K562 (cell line): ENCODE data around the gene PACS1.

Experiments used
- ARID3B ChIP-seq: fragments of 250-450 bp; sonication (Bioruptor Pico); IDR thresholded peaks from 2 replicates; pipeline ENCODE4 v1.4.0; 2020; ENCODE audit warnings: borderline replicate concordance
- BMI1 ChIP-seq: fragments of 150-350 bp; IDR thresholded peaks from 2 replicates; pipeline ENCODE4 v1.6.1; 2014; ENCODE audit warnings: low read length
- EZH2 ChIP-seq: IDR thresholded peaks from 2 replicates; pipeline ENCODE4 v1.6.1; 2012; ENCODE audit warnings: low read depth, mild to moderate bottlenecking, inconsistent platforms, low read length, borderline replicate concordance
- HMG20B ChIP-seq: fragments of 250-450 bp; sonication (Bioruptor Pico); IDR thresholded peaks from 2 replicates; pipeline ENCODE4 v1.5.0; 2021; ENCODE audit warnings: mild to moderate bottlenecking
- JUN ChIP-seq, 2 experiments: sonication (generic) in 1 of 2; formaldehyde crosslinking in 1 of 2; IDR thresholded peaks; 2 replicates each; pipeline versions ENCODE4 v1.6.1 to v1.8.0; 2012 to 2022; ENCODE audit warnings: borderline replicate concordance in 2 of 2, mild to moderate bottlenecking in 2 of 2, improper control_type of control experiment in 1 of 2, low read depth in 1 of 2, low read length in 1 of 2, missing genetic modification reagents in 1 of 2
- JUND ChIP-seq, 2 experiments: IDR thresholded peaks; 2 replicates in 1 of 2; 3 replicates in 1 of 2; pipeline ENCODE4 v1.6.1; 2011; ENCODE audit warnings: borderline replicate concordance in 2 of 2, low read depth in 2 of 2, low read length in 2 of 2, improper control_type of control experiment in 1 of 2, missing biosample characterization in 1 of 2, missing genetic modification characterization in 1 of 2, missing genetic modification reagents in 1 of 2
- NFYB ChIP-seq: IDR thresholded peaks from 2 replicates; pipeline ENCODE4 v1.6.1; 2011; ENCODE audit warnings: mild to moderate bottlenecking, moderate library complexity; ENCODE audit not compliant: insufficient read length; ENCODE audit errors: extremely low read depth
- RAD51 ChIP-seq: fragments of 450-650 bp; IDR thresholded peaks from 2 replicates; pipeline ENCODE4 v1.7.1; 2016; ENCODE audit warnings: low read depth, mild to moderate bottlenecking, borderline replicate concordance
- RCOR1 ChIP-seq, 2 experiments: IDR thresholded peaks; 2 replicates each; pipeline ENCODE4 v1.6.1; 2012; ENCODE audit warnings: low read depth in 2 of 2, low read length in 2 of 2, borderline replicate concordance in 1 of 2, improper control_type of control experiment in 1 of 2
- REST ChIP-seq, 2 experiments: fragments of 450-650 bp; formaldehyde crosslinking in 1 of 2; IDR thresholded peaks; 2 replicates each; pipeline versions ENCODE4 v1.4.0 to v1.6.1; 2014 to 2020; ENCODE audit warnings: mild to moderate bottlenecking in 2 of 2, borderline replicate concordance in 1 of 2, low read depth in 1 of 2
- SMAD3 ChIP-seq: fragments of 450-650 bp; formaldehyde crosslinking; conservative IDR thresholded peaks from 2 replicates; pipeline ENCODE4 v1.4.0; 2020; ENCODE audit warnings: mild to moderate bottlenecking
- ZNF24 ChIP-seq: fragments of 450-650 bp; IDR thresholded peaks from 2 replicates; pipeline ENCODE4 v1.6.1; 2016
- ZNF507 ChIP-seq: conservative IDR thresholded peaks from 2 replicates; pipeline ENCODE4 v1.6.1; 2017; ENCODE audit warnings: missing genetic modification characterization, missing compliant biosample characterization
- TF ChIP-seq, protein P1 (sequence below): IDR thresholded peaks from 3 replicates; pipeline ENCODE4 v1.6.1; 2011; ENCODE audit warnings: borderline replicate concordance, mild to moderate bottlenecking; ENCODE audit not compliant: insufficient read length, insufficient read depth

GRCh38 chr11:66207816-66208215, 137.7 kb downstream of the PACS1 start:
- TF ChIP-seq SMAD3 (CRISPR knock-in tag): no peak
- no peak for TF ChIP-seq REST (IDR thresholded peaks at IDR 0.05; ENCODE audit: borderline replicate concordance)
- TF ChIP-seq REST (CRISPR knock-in tag; IDR thresholded peaks at IDR 0.05; ENCODE audit: low read depth): no peak
- TF ChIP-seq, protein P1, sequence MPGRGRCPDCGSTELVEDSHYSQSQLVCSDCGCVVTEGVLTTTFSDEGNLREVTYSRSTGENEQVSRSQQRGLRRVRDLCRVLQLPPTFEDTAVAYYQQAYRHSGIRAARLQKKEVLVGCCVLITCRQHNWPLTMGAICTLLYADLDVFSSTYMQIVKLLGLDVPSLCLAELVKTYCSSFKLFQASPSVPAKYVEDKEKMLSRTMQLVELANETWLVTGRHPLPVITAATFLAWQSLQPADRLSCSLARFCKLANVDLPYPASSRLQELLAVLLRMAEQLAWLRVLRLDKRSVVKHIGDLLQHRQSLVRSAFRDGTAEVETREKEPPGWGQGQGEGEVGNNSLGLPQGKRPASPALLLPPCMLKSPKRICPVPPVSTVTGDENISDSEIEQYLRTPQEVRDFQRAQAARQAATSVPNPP: no peak
- TF ChIP-seq EZH2: no peak
- no peak for TF ChIP-seq RAD51
- no peak for TF ChIP-seq NFYB
- TF ChIP-seq JUN (IDR thresholded peaks at IDR 0.05; ENCODE audit: borderline replicate concordance, low read depth, low read length): no peak
- no peak for TF ChIP-seq JUN (CRISPR knock-in tag; IDR thresholded peaks at IDR 0.05; ENCODE audit: borderline replicate concordance)
- no peak for TF ChIP-seq HMG20B (CRISPR knock-in tag)
- no peak for TF ChIP-seq ARID3B (CRISPR knock-in tag)
- no peak for TF ChIP-seq JUND (IDR thresholded peaks at IDR 0.05; ENCODE audit: borderline replicate concordance, low read depth, low read length)
- no peak for TF ChIP-seq JUND (tag; IDR thresholded peaks at IDR 0.05; ENCODE audit: borderline replicate concordance, low read depth, low read length)
- TF ChIP-seq ZNF24: no peak
- no peak for TF ChIP-seq ZNF507 (tag)
- no peak for TF ChIP-seq BMI1
- no peak for TF ChIP-seq RCOR1 (IDR thresholded peaks at IDR 0.05; ENCODE audit: borderline replicate concordance in 1 of 2, low read depth in 2 of 2, low read length in 2 of 2)
